Epithelial cell of esophagus (primary cell): Measurements from ENCODE around the gene TRAF2.

Source experiments
- DNase-seq: peaks from one replicate; pipeline ENCODE4 v3.0.0; 2010; ENCODE audit warnings: low read depth
- H3K4me3 ChIP-seq: 2 replicates; pipeline ENCODE4 v1.5.1; 2011; ENCODE audit warnings: mild to moderate bottlenecking, low read length, control low read depth
- TF ChIP-seq, protein P1 (sequence below): IDR thresholded peaks from 2 replicates; pipeline ENCODE4 v1.5.1; 2011; ENCODE audit warnings: low read depth, mild to moderate bottlenecking, low read length, control low read depth, inconsistent platforms; ENCODE audit not compliant: insufficient read depth; ENCODE audit errors: missing control alignments

Gene TRAF2

DNA sequence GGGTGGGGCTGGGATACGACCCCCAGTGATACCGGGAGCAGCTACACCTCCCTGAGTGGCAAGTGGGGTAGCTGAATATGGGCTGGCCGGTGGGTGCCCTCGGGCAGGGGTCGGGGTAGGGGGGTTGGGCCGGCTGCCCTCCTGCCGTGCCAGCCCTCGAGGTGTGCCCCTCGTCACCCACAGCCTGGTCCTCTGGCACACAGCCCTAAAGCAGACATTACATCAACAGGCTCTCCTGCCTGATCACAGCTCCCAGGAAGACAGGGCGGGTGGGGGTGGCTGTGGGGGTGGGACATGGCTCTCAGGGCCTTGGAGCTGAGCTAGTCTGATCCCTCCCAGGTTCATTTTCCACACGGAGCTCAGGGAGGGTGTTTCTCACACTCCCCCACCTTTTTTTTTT, 35.0 kb downstream of the TRAF2 start:
- TF ChIP-seq, protein P1, sequence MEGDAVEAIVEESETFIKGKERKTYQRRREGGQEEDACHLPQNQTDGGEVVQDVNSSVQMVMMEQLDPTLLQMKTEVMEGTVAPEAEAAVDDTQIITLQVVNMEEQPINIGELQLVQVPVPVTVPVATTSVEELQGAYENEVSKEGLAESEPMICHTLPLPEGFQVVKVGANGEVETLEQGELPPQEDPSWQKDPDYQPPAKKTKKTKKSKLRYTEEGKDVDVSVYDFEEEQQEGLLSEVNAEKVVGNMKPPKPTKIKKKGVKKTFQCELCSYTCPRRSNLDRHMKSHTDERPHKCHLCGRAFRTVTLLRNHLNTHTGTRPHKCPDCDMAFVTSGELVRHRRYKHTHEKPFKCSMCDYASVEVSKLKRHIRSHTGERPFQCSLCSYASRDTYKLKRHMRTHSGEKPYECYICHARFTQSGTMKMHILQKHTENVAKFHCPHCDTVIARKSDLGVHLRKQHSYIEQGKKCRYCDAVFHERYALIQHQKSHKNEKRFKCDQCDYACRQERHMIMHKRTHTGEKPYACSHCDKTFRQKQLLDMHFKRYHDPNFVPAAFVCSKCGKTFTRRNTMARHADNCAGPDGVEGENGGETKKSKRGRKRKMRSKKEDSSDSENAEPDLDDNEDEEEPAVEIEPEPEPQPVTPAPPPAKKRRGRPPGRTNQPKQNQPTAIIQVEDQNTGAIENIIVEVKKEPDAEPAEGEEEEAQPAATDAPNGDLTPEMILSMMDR = no peak
- DNase-seq = no peak
- H3K4me3 ChIP-seq = no peak overlapping the region

DNA sequence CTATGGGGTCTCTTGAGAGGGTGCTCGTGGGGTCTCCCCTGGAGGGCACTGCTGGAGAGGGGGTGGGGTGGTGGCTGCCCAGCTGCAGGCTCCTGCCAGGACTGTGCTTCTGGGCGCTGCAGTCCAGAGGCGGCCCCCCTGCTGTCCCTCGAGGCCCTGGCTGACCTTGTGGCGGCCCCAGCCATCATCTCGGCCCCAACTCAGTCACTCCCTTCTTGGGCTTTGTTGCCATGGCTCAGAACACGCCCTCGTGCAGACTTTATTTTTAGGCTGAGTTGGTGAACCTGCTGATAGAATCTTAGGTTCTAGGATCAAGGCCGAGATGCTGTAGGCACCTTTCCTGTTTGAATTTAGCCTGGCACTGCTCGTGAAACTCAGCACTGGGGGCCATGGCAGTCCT, 35.4 kb downstream of the TRAF2 start:
- TF ChIP-seq, protein P1 = no peak
- DNase-seq = no peak
- H3K4me3 ChIP-seq = no peak overlapping the region

DNA sequence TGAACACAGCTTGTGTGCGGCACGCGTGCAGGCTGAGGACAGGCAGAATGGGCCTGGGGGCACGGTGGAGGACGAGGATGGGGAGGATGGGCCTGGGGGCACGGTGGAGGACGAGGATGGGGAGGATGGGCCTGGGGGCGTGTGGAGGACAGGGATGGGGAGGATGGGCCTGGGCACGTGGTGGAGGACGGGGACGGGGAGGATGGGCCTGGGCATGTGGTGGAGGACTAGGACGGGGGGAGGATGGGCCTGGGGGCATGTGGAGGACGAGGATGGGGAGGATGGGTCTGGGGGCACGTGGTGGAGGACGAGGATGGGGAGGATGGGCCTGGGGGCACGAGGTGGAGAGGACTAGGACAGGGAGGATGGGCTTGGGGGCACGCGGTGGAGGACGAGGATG, 36.2 kb downstream of the TRAF2 start:
- TF ChIP-seq, protein P1 = no peak
- no peak for DNase-seq
- no peak overlapping the region for H3K4me3 ChIP-seq

GRCh38 chr9:136923881-136924280, 37.6 kb downstream of the TRAF2 start:
- no peak overlapping the region for H3K4me3 ChIP-seq
- TF ChIP-seq, protein P1 = no peak
- no peak for DNase-seq

- H3K4me3 ChIP-seq = no peak overlapping the region
- TF ChIP-seq, protein P1 = no peak
- DNase-seq = no peak
Observed at GRCh38 chr9:136925414-136926153, 39.3 kb downstream of the TRAF2 start.

GRCh38 chr9:136926154-136926704, 39.9 kb downstream of the TRAF2 start:
- TF ChIP-seq, protein P1 = no peak
- DNase-seq = no peak
- no peak overlapping the region for H3K4me3 ChIP-seq

GRCh38 chr9:136926749-136927148, 40.4 kb downstream of the TRAF2 start:
- DNase-seq = no peak
- TF ChIP-seq, protein P1 = no peak
- H3K4me3 ChIP-seq = no peak overlapping the region
